SK-N-SH (cell line): ENCODE measurements around the gene ATPAF2. TPM values are rescaled to one million over a fixed set of nuclear protein-coding genes. Genes with fewer than 3 reads are reported as not detected.

ENCODE experiments used
- CTCF ChIA-PET: fragments of 300-600, 350-600 bp; formaldehyde crosslinking; extraction: SDS; loops from one replicate; lab custom pipeline; 2021; lab: Yijun Ruan, JAX
- POLR2A ChIA-PET: fragments of 350-600 bp; sonication (Branson Sonifier 250); formaldehyde crosslinking; extraction: SDS; loops from one replicate; lab custom pipeline; 2020; ENCODE audit warnings: antibody characterized with exemption, inconsistent platforms; lab: Yijun Ruan, JAX
- DNase-seq: peaks from one replicate; pipeline ENCODE4 v3.0.0; 2012
- H2AFZ ChIP-seq: fragments of 200-600 bp; sonication (generic); 2 replicates; pipeline ENCODE4 v1.8.1; 2016; ENCODE audit warnings: antibody characterized with exemption, mild to moderate bottlenecking, low read depth
- H3F3A ChIP-seq: fragments of 200-600 bp; sonication (generic); replicated peaks from 2 replicates; pipeline ENCODE3; 2016; ENCODE audit warnings: antibody characterized with exemption, mild to moderate bottlenecking; ENCODE audit not compliant: insufficient read depth
- H3K27ac ChIP-seq, 2 experiments: fragments of 200-500 bp in 1 of 2; fragments of 200-600 bp in 1 of 2; sonication (Bioruptor generic) in 1 of 2; sonication (generic), shearing (Covaris generic) in 1 of 2; 2 replicates each; pipeline versions ENCODE4 v1.5.1 to v1.6.1; 2014 to 2016; ENCODE audit warnings: low read depth in 2 of 2, inconsistent platforms in 1 of 2, low read length in 1 of 2, mild to moderate bottlenecking in 1 of 2, mixed read lengths in 1 of 2
- H3K27me3 ChIP-seq: fragments of 200-600 bp; sonication (generic), shearing (Covaris generic); 2 replicates; pipeline ENCODE4 v1.6.1; 2016; ENCODE audit warnings: mixed run types; ENCODE audit not compliant: insufficient read depth
- H3K36me3 ChIP-seq, 2 experiments: fragments of 200-500 bp in 1 of 2; fragments of 200-600 bp in 1 of 2; sonication (Bioruptor generic) in 1 of 2; sonication (generic) in 1 of 2; replicated peaks in 1 of 2; 2 replicates each; pipeline versions ENCODE3 to v1.5.1; 2014 to 2016; ENCODE audit warnings: low read length in 1 of 2, mild to moderate bottlenecking in 1 of 2; ENCODE audit not compliant: insufficient read depth in 2 of 2, control insufficient read depth in 1 of 2
- H3K4me1 ChIP-seq, 2 experiments: fragments of 200-500 bp in 1 of 2; fragments of 200-600 bp in 1 of 2; sonication (Bioruptor generic) in 1 of 2; sonication (generic), shearing (Covaris generic) in 1 of 2; 2 replicates each; pipeline versions ENCODE4 v1.5.1 to v1.6.1; 2014 to 2016; ENCODE audit warnings: low read depth in 1 of 2, low read length in 1 of 2, mixed run types in 1 of 2; ENCODE audit not compliant: insufficient read depth in 2 of 2, control insufficient read depth in 1 of 2
- H3K4me2 ChIP-seq: fragments of 200-600 bp; sonication (generic), shearing (Covaris generic); 2 replicates; pipeline ENCODE4 v1.6.1; 2017; ENCODE audit warnings: mixed run types
- H3K4me3 ChIP-seq, 2 experiments: fragments of 200-500 bp in 1 of 2; fragments of 200-600 bp in 1 of 2; sonication (Bioruptor generic) in 1 of 2; sonication (generic), shearing (Covaris generic) in 1 of 2; 2 replicates each; pipeline versions ENCODE4 v1.5.1 to v1.8.1; 2014 to 2016; ENCODE audit warnings: low read depth in 2 of 2, inconsistent platforms in 1 of 2, low read length in 1 of 2, mild to moderate bottlenecking in 1 of 2, mixed read lengths in 1 of 2, moderate library complexity in 1 of 2
- H3K79me2 ChIP-seq: fragments of 200-600 bp; sonication (generic); 2 replicates; pipeline ENCODE4 v1.8.1; 2017; ENCODE audit warnings: mild to moderate bottlenecking; ENCODE audit not compliant: insufficient read depth
- H3K9ac ChIP-seq: fragments of 200-600 bp; sonication (generic); 2 replicates; pipeline ENCODE4 v1.6.1; 2017; ENCODE audit warnings: mixed run types
- H3K9me2 ChIP-seq: fragments of 200-600 bp; sonication (generic); 2 replicates; pipeline ENCODE4 v1.6.1; 2017; ENCODE audit warnings: mixed run types
- H3K9me3 ChIP-seq: fragments of 200-600 bp; sonication (generic); 2 replicates; pipeline ENCODE4 v1.6.1; 2017; ENCODE audit warnings: mixed run types, mild to moderate bottlenecking, moderate library complexity
- H4K20me1 ChIP-seq: fragments of 200-600 bp; sonication (generic); 2 replicates; pipeline ENCODE4 v1.6.1; 2017; ENCODE audit warnings: mild to moderate bottlenecking, mixed run types; ENCODE audit not compliant: insufficient read depth
- CHD2 ChIP-seq: fragments of 150-350 bp; IDR thresholded peaks from 2 replicates; pipeline ENCODE4 v1.6.1; 2018; ENCODE audit warnings: low read length; ENCODE audit not compliant: partially characterized antibody
- EP300 ChIP-seq, 2 experiments: IDR thresholded peaks; 2 replicates each; pipeline versions ENCODE4 v1.4.0 to v1.6.1; 2012; ENCODE audit warnings: borderline replicate concordance in 1 of 2, low read depth in 1 of 2, low read length in 1 of 2
- EZH2phosphoT487 ChIP-seq: fragments of 200-600 bp; sonication (generic); IDR thresholded peaks from 2 replicates; pipeline ENCODE4 v1.6.1; 2017; ENCODE audit warnings: low read depth, mixed run types, mild to moderate bottlenecking, antibody characterized with exemption, moderate library complexity, borderline replicate concordance
- FOXJ3 ChIP-seq: sonication (generic); formaldehyde crosslinking; IDR thresholded peaks from 2 replicates; pipeline ENCODE4 v1.5.1; 2020; ENCODE audit warnings: mild to moderate bottlenecking, missing genetic modification reagents
- GATA2 ChIP-seq: sonication (generic); formaldehyde crosslinking; IDR thresholded peaks from 2 replicates; pipeline ENCODE4 v1.5.0; 2020; ENCODE audit warnings: mild to moderate bottlenecking, missing genetic modification reagents
- NRF1 ChIP-seq: IDR thresholded peaks from 2 replicates; pipeline ENCODE4 v1.6.1; 2012; ENCODE audit warnings: low read depth, mild to moderate bottlenecking, low read length
- RFX5 ChIP-seq: IDR thresholded peaks from 2 replicates; pipeline ENCODE4 v1.6.1; 2012; ENCODE audit warnings: mild to moderate bottlenecking, improper control_type of control experiment, low read length
- RXRA ChIP-seq: IDR thresholded peaks from 2 replicates; pipeline ENCODE4 v1.4.0; 2012; ENCODE audit warnings: low read depth, mild to moderate bottlenecking, borderline replicate concordance
- SIN3A ChIP-seq: IDR thresholded peaks from 2 replicates; pipeline ENCODE4 v1.6.1; 2012; ENCODE audit warnings: low read depth, mild to moderate bottlenecking, low read length, moderate library complexity, borderline replicate concordance
- TCF12 ChIP-seq: IDR thresholded peaks from 2 replicates; pipeline ENCODE4 v1.4.0; 2012
- TEAD4 ChIP-seq: IDR thresholded peaks from 2 replicates; pipeline ENCODE4 v1.4.0; 2012; ENCODE audit warnings: mild to moderate bottlenecking, borderline replicate concordance; ENCODE audit not compliant: insufficient read depth
- WGBS: methylation state at CpG from one replicate; pipeline ENCODE4 v1.1.6; 2017; ENCODE audit warnings: low lambda C conversion rate; 5-methylcytosine and 5-hydroxymethylcytosine counted together
- polyA plus RNA-seq, 3 experiments: library from polyadenylated mRNA; depleted of rRNA; stranded (reverse); fragments of >200 nt; gene quantifications; 2 replicates each; pipeline ENCODE4 v1.2.3, GENCODE V29; 2012
- TF ChIP-seq, protein P1 (sequence below): fragments of 150-350 bp; IDR thresholded peaks from 2 replicates; pipeline ENCODE4 v1.6.1; 2017; ENCODE audit warnings: antibody characterized with exemption, low read length, low read depth, borderline replicate concordance
- TF ChIP-seq, protein P2 (sequence below): IDR thresholded peaks from 2 replicates; pipeline ENCODE4 v1.4.0; 2012; ENCODE audit warnings: low read depth

The ATPAF2 gene
- polyA plus RNA-seq, 1 of the 3 experiments (the other 2 are of a cell fraction) = 20.8 TPM

DNA sequence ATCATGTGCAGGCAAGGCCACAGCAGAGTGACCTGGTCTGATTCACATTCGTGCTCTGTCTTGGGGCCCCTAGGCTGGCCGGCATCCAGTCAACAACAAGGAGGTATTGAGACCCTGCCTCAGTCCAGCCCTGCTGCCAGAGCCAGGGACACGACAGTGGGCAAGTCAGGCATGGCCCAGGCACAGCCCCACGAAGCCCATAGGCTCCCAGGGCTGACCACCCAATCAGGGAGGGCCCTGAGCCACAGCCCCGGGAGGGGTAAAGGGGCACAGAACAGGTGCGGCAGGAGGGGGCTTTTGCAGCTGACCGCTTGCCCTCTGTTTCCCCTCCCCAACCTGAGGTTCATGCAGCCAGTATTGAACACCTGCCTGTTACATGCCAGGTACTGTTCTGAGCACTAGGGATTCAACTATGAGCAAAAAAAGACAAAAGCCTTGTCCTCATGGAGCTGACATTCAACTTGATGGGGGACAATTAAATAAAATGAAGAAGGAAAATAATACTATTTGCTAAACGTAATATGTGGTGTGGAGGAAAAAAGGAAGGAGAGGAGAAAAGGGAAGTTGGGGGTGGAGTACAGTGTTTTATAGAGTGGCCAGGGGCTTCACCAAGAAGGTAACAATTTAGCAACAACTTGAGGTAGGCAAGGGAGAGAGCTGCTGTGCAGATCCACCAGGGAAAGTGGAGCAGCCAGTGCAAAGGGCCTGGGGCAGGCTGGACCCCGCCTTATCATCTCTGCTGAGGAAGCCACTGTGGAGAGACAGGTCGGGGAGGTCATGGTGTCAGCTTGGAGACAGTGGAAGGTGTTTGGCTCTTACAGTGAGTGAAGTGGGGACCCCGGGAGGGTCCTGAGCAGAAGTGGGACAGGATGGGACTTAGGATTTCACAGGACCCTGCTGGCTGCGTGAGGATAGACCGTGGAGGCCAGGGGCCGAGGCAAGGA lies 60.2 kb downstream of the ATPAF2 start (continued):
- no peak for TF ChIP-seq RFX5
- TF ChIP-seq RXRA = no peak
- no peak for TF ChIP-seq CHD2

DNA sequence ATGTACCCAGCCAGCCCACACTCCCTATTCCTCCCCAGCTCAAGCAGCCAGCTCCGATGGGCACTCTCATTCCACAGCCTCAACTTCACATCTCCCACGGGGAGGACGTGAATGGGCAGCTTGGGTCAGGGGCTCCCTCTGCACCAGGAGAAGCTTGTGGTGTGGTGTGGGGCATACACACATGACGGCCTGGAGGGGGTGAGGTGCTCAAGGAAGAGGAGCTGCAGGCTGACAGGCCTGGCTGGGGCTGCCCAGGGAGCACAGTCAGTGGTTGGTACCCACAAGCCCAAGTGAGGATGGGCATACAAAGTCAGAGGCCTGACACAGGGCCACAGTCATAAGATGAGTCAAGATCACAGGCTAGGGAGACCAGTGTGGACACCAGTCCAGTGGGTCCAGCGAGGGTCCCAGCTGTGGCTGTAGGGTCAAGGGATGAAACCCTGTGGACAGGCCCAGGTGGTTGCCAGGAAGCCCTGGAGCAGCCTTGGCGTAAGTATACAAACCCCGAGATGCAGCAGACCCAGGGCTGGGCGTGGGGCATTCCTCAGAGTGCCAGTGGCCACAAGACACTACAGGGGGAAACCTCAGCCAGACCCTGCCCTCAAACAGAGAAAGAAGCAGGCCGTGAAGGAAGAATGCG lies 61.9 kb downstream of the ATPAF2 start:
- Histone ChIP-seq H3K27me3 (no peaks in the 10 kb centered on the region), H3K9ac (no peak overlapping the region), H3K4me1 (peaks cover 0 to 7% of the 10 kb centered on the region in 2 experiments; a peak in 1 of 4 replicates), H3K9me2 (no peaks in the 10 kb centered on the region), H3F3A (no peaks in the 10 kb centered on the region), H4K20me1 (no peaks in the 10 kb centered on the region), H2AFZ (no peak overlapping the region), H3K27ac (no peak overlapping the region), H3K9me3 (no peaks in the 10 kb centered on the region), H3K36me3 (no peaks in the 10 kb centered on the region), H3K4me3 (no peak overlapping the region), H3K4me2 (no peak overlapping the region), H3K79me2 (peaks cover 1% of the 10 kb centered on the region; the same call in 1 of the 2 replicates)
- ChIA-PET POLR2A (no interaction called here), CTCF (interaction anchor here (1.0 kb wide), 2 partner anchors 8 to 17 kb away, joined by 4 to 5 read pairs; no protein-coding TSS in a partner anchor)
- no peak for DNase-seq
- TF ChIP-seq EP300 (IDR thresholded peaks at IDR 0.05; ENCODE audit: borderline replicate concordance in 1 of 2, low read depth in 1 of 2, low read length in 1 of 2) (no peak), TCF12 (no peak), GATA2 (CRISPR knock-in tag) (no peak)
- TF ChIP-seq, protein P1, sequence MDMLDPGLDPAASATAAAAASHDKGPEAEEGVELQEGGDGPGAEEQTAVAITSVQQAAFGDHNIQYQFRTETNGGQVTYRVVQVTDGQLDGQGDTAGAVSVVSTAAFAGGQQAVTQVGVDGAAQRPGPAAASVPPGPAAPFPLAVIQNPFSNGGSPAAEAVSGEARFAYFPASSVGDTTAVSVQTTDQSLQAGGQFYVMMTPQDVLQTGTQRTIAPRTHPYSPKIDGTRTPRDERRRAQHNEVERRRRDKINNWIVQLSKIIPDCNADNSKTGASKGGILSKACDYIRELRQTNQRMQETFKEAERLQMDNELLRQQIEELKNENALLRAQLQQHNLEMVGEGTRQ = no peak
- WGBS = 72% methylated on average over 10 of the region's 10 CpGs

DNA sequence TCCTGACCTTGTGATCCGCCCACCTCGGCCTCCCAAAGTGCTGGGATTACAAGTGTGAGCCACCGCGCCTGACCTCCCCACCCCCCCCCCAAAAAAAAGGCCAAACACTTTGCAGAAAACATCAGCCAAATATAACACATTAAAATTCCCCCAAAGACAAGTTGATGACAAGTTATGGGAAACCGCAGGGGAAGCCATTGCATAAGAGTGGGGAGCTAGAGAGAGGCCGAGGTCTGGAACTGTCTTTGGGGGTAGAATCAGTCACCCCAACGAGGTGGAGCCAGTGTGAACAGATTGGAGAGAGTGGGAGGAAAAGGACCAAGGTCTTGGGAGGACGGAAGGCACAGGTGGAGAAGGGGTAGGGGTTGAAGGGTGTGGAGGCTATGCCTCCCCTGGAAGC lies 63.5 kb downstream of the ATPAF2 start:
- no peaks in the 10 kb centered on the region for H3K9me3 ChIP-seq
- H3K4me3 ChIP-seq = no peak overlapping the region
- no peak overlapping the region for H3K4me2 ChIP-seq
- no peaks in the 10 kb centered on the region for H3K27me3 ChIP-seq
- peaks cover 18% of the 10 kb centered on the region for H3K79me2 ChIP-seq
- no peaks in the 10 kb centered on the region for H3K9me2 ChIP-seq
- peaks cover 0 to 13% of the 10 kb centered on the region in 2 experiments; a peak in 2 of 4 replicates for H3K4me1 ChIP-seq
- DNase-seq = no peak
- no peak overlapping the region for H3K9ac ChIP-seq
- no peak overlapping the region for H3K27ac ChIP-seq
- CTCF ChIA-PET = interaction anchor here (0.7 kb wide), 1 partner anchor 484 kb away, joined by 4 read pairs; no protein-coding TSS in a partner anchor
- H4K20me1 ChIP-seq = no peaks in the 10 kb centered on the region
- TF ChIP-seq FOXJ3 (CRISPR knock-in tag) = no peak
- no peak for TF ChIP-seq EZH2phosphoT487
- TF ChIP-seq TEAD4 = no peak
- no peak for TF ChIP-seq SIN3A
- TF ChIP-seq NRF1 = no peak
- TF ChIP-seq, protein P2, sequence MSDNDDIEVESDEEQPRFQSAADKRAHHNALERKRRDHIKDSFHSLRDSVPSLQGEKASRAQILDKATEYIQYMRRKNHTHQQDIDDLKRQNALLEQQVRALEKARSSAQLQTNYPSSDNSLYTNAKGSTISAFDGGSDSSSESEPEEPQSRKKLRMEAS = no peak
- H2AFZ ChIP-seq = no peak overlapping the region
- WGBS = 73% methylated on average over 8 of the region's 8 CpGs
- H3F3A ChIP-seq = no peaks in the 10 kb centered on the region
- POLR2A ChIA-PET = no interaction called here
- H3K36me3 ChIP-seq = no peaks in the 10 kb centered on the region
